GM18502 (cell line): ENCODE results near the gene DOK3.

Source experiments
- ATAC-seq: cut with Tn5 transposase; IDR thresholded peaks from one replicate; pipeline ENCODE4 v1.9.1; 2021; ENCODE audit warnings: mild to moderate bottlenecking; ENCODE audit not compliant: unreplicated experiment, poor library complexity

DOK3 gene

DNA sequence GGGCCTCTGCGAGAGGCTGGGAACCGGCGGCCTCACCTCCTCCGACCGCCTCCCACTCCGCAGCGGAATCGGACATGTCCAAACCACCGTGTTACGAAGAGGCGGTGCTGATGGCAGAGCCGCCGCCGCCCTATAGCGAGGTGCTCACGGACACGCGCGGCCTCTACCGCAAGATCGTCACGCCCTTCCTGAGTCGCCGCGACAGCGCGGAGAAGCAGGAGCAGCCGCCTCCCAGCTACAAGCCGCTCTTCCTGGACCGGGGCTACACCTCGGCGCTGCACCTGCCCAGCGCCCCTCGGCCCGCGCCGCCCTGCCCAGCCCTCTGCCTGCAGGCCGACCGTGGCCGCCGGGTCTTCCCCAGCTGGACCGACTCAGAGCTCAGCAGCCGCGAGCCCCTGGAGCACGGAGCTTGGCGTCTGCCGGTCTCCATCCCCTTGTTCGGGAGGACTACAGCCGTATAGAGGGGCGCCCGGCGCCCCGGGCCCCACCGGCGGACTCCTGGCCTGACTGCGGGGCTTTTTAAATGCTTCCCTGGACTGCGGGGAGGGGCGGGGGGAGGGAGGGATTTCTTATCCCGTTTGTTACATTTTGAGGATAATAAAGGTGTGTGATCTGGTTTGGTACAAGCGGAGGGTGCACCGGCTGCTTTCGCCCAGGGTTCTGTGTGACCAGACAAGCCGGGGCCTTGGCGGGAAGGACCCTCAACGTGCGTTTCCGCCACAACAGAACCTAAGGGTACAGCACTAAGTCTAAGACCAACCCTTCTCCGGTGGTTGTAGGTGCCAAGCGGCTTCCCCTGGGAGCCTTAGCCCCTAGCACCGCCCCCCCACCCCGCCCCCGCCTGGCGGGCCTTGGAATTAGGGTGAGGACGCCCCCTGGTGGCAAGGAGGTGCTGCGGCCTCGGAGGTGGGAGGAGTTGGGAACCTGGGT, 53.7 kb downstream of the DOK3 start:
- peak; percentile 15 for ATAC-seq

DNA sequence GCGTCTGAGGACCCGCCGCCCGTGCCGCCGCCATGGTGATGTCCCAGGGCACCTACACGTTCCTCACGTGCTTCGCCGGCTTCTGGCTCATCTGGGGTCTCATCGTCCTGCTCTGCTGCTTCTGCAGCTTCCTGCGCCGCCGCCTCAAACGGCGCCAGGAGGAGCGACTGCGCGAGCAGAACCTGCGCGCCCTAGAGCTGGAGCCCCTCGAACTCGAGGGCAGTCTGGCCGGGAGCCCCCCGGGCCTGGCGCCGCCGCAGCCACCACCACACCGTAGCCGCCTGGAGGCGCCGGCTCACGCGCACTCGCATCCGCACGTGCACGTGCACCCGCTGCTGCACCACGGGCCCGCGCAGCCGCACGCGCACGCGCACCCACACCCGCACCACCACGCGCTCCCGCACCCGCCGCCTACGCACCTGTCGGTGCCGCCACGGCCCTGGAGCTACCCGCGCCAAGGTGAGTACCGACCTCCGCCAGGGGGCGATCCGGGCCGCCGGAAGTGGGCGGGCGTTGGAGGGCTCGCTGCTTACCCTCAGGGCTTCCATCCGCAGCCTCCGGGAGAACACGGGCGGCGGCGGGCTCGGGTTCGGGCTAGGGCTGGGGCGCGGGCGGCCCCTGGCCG, 54.5 kb downstream of the DOK3 start:
- peak; percentile 52 for ATAC-seq

DNA sequence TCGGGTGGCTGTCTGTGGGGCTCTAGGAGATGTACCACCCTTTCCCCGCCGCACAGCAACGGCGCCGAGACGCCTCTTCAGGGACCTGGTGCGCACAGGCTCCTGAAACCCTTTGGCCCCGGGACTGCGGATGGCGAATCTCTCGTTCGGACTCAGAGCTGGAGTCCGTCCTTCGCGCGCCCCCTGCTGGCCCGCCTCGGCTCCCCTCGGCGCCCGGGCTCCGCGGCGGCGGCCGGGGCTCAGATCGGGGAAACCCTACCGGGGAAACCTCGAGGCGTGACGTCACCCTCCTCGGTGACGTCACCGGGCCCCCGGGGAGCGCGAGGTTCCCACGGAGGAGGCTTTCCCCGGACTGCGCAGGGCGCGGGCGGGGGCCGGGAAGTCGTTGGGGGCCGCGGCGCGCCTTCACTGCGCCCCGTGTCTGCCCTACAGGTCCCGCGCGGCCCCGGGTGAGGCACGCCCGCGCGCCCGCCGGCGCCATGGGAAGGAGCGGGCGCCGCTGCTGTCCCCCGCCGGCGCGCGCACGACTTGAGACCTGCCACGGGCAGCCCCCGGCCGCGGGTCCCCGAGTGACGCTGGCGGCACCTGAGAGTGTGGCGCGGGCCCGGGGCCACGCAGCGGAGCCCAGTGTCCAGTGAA, 55.1 kb downstream of the DOK3 start:
- ATAC-seq = peak; percentile 47

DNA sequence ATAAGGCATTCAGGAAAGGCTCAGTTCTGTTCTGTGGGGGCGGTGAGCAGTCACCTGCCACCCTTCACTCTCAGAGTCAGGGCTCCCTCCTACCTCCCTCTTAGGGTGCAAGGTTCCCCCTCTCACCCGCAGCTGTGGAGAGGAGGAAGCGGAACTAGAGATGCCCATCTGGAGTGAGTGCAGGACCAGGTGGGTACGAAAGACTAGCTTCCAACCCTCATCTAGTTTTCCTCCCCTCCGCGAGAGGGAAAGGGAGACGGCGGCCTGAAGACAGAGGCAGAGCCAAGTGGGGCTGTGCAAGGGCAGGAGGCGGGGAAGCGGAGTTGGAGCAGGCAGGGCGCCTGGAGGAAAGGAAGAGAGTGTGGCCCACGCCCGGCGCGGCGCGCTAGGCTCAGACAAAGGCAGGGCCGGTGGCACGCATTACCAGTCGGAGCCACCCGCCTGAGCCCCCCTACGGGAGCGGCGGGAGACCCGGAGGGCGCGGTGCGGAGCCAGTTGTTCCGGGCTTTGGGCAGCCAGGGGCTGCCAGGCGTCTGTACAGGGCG, 55.7 kb downstream of the DOK3 start:
- peak; percentile 6 for ATAC-seq

DNA sequence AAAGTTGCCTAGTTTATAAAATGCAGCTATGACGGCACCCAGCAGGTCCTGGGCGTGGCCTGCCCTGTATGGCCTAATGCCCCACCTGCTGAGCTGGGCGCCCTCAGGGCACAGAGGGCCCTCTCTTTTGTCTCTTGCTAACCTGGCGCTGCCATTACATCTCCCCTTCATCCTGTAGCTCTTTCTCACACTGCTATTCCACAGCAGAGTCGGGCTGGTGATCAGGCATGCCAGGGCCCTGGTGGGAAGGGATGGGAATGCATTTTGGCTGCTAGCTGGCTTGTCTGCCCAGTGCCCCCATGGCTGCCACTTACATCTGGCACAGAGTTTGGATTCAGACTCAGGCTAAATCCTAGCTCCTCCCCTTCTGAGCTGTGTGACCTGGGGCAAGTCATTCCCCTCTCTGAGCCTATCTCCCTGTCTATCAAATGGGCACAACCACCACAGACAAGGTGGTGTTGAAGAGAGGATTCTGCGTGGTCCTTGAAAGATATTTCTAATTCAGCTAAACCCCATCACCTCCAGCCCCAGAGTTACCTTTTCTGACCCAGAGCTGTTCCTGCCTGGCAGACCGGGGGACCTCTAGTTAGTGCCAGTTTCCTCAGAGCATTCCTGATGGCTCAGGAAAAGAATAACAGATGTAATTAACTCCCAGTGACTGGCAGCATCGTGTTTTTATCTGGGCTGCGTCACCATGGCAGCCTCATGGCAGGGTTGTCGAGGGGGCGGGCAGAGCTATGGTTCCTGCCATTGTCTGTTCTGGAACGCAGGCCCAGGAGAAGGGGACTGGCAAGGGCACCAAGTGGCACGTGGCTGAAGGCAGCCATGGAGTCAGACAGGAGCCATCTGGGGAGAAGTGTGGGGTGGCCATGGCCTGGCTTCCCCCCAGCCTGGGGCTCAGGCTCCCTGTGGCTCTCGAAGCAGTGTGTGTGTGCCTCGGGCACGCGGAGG, 56.7 kb downstream of the DOK3 start:
- ATAC-seq = no peak
